ENCODE data around the gene CGB8.
"Not testable (repeated sequence)": the region's sequence is repeated elsewhere in the genome, so short reads cannot be mapped to it uniquely, and the experiment has no call there.

GRCh38 chr19:49049834-49050233 lies 923 bp upstream of the CGB8 start:
- TF ChIP-seq CTCF (conservative IDR thresholded peaks at IDR 0.05); ZFX (IDR thresholded peaks at IDR 0.05): not testable (repeated sequence)

Data from C4-2B (cell line).